ENCODE results near the gene SEC61A1.

SEC61A1 gene

DNA sequence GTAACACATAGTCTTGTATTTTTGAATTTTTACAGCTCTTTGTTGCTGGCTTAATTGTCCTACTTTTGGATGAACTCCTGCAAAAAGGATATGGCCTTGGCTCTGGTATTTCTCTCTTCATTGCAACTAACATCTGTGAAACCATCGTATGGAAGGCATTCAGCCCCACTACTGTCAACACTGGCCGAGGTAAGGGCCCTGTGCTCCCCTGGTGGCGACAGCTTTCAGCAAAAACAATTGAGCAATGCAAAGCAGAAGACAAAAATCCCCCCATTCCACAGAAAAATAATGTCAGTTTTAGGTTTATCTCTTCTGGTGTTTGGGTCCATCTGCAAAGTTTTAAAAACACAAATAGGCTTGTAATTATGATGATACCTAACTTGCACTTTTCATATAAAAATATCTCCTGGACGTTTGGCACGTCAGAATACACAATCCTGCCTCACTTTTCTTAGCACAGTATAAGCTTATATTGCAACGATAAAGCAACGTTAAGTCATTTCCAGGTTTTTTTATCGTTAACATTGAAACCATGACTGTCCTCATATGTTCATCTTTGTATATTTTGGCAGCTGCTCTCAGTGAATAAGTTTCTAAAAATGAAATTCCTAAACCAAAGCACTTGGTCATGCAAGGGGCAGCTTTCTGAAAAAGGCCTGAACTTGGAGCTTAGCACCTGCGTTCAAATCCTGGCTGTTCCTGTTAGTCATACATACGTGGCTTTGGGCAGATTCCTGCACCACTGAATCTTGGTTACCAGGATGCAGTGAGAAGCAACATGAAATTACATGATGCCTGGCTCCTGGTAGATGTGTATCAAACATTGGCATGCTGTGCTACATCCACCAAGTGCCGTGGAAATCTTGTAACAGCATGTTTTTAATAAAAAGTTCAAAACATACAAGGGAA is 8.5 kb downstream of the SEC61A1 start:
- DNase-seq = no peak

DNA sequence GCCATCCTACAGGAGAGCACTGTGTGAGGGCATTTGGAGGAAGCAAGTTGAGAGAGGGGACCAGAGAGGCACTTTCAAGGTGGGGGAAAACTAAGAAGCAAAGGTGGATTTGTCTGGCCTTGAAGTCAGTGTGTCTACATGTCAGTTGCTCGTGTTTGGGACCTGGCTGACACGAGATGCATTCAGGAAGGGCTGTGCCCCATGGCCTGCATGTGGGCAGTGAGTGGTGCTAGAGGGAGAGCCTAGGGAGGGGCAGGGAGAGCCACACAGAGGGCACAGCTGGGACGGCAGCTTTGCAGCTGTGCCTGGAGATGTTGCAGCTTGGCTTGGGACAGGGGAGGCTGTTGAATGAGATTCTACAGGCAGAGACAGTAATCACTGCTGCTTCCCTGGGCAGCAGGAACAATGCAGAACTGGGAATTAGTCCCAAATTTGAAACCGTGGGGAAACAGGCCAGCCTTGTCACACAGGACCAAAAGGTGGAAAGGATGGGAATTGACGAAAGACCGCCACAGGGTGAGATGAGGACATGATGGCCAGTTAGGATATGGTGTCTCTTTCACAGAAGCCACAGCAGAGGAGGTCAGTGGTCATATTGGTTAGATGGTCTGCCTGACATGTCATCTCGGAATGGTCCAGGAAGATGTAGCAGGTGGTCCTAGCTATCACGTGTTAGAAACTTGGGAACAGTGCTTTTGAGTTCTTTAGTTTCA is 10.0 kb downstream of the SEC61A1 start:
- no peak for DNase-seq

DNA sequence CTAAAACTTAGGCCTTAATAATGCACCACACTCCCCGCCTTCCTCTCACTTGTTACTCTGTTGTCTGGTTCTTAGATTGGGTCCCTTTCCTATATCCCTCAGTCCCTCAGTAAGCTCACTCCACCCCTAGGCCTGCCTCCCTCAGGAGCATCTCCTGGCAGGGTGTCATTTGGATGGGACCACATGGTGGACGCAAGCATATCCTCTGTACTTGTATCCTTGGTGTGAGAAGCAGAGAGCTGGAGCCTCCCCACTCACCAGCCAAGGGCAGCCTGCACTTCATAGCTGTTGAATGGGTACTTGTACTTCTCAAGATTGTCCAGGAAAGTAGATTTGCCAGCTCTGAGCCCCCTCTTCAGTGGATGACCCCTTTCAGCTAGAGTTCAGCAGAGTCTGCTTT is 11.6 kb downstream of the SEC61A1 start:
- DNase-seq = no peak

DNA sequence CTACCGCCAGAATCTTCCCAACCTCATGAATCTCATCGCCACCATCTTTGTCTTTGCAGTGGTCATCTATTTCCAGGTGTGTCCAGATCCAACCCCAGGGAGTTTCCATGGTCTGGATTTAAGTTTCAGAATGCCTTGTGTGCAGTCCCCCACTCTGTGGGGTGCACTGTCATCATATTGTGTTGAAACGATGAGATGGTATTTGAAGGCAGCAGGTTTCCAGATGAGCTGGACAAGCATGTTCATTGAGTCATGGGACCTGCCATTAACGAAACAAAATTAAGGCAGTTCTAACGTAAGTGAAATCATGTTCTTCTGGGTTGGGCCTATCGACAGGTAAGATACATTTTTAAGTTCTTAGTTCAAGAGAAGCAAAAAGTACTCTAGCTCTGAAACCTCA is 12.7 kb downstream of the SEC61A1 start:
- no peak for DNase-seq

GRCh38 chr3:128066114-128066513 is 13.9 kb downstream of the SEC61A1 start:
- peak; percentile 36 for DNase-seq

GRCh38 chr3:128066676-128067075 is 14.4 kb downstream of the SEC61A1 start:
- no peak for DNase-seq

- DNase-seq = peak; percentile 41
These were observed 15.3 kb downstream of the SEC61A1 start for GRCh38 chr3:128067489-128067888.

- peak; percentile 80 for DNase-seq
These were observed 16.0 kb downstream of the SEC61A1 start for GRCh38 chr3:128068156-128068620.

GRCh38 chr3:128069271-128069670 is 17.0 kb downstream of the SEC61A1 start:
- DNase-seq = no peak

- no peak for DNase-seq
These were observed 18.8 kb downstream of the SEC61A1 start for GRCh38 chr3:128070898-128071591.

GRCh38 chr3:128071771-128072453 is 19.7 kb downstream of the SEC61A1 start:
- DNase-seq = no peak

GRCh38 chr3:128072454-128073184 is 20.4 kb downstream of the SEC61A1 start:
- no peak for DNase-seq

DNA sequence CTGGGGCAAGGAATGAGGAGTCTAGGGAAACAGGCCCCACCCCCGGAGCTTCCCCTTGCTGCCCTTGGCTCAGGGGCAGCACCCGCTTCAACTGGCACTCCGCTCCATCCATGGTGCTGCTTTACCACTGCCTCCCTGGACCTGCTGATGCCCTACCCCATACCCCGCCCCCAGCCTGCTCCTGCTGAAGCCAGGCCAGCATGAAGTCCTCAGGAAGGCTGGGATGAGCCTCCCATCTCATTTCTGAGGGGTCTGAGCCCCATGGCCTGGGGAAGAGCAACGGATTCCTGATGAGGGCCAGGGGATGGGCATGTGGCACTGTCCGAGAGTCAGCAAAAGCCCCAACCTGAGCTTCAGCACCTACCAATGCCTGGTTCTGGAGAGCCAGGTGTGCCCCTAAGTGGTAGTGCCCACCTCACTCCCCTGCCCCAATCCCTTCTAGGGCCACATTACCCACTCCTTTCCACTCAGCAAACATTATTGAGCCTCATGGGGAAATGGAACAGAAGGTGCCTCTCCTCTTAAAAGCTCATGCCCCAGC is 21.0 kb downstream of the SEC61A1 start:
- DNase-seq = no peak

GRCh38 chr3:128073807-128074206 is 21.6 kb downstream of the SEC61A1 start:
- DNase-seq = no peak

- no peak for DNase-seq
These were observed 22.7 kb downstream of the SEC61A1 start for GRCh38 chr3:128074851-128075521.

- DNase-seq = no peak
These were observed 23.6 kb downstream of the SEC61A1 start for GRCh38 chr3:128075522-128076482.

DNA sequence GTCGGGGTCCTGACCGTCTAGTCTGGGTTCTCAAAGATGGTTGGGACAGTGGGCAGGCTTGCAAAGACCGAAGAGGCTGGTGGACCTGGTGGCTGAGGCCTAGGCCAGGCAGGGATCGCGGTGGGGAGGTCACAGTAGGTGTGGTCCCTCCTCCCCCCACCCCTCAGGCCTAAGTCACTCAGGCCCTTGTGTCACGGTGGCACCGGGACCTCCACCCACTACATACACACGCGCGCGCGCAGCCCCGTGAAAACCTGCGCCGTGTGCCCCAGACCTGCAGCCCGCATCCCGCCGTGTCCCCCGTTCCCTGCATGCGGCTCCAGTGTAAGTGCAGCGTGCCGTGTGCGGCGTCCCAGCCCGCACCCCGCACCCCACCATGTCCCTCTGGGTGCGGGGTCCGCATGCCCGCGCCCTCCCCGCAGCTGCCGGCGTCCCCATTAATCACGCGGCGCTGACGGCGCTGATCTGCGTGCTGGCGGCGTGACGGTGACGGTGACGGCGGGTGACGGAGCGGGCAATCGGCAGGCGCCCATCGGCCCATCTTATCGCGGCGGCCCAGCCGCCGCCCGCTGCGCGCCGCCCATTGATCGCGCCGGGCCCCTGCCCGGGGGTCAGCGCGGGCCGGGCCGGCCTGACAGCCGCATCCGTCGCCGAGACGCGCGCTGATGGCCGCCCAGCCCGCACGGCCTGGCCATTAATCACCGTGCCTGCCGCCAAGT is 24.4 kb downstream of the SEC61A1 start:
- DNase-seq = no peak

GRCh38 chr3:128077202-128077624 is 25.0 kb downstream of the SEC61A1 start:
- DNase-seq = no peak

- DNase-seq = no peak
These were observed 25.4 kb downstream of the SEC61A1 start for GRCh38 chr3:128077665-128078064.
